HepG2 (cell line): Measurements from ENCODE around the gene ATP1A1. TPM values are rescaled to one million over a fixed set of nuclear protein-coding genes. Genes with fewer than 3 reads are reported as not detected.

Source experiments
- AGO2 ChIP-seq: fragments of 200-400 bp; formaldehyde crosslinking; optimal IDR thresholded peaks from 2 replicates; pipeline ENCODE3; 2017; ENCODE audit warnings: mild to moderate bottlenecking, low read depth, low read length, moderate library complexity
- HES4 ChIP-seq: sonication (generic); formaldehyde crosslinking; IDR thresholded peaks from 2 replicates; pipeline ENCODE4 v1.9.0; 2021; ENCODE audit warnings: mild to moderate bottlenecking, missing genetic modification reagents, borderline replicate concordance
- HOXA9 ChIP-seq: sonication (generic); formaldehyde crosslinking; IDR thresholded peaks from 2 replicates; pipeline ENCODE4 v1.8.1; 2022; ENCODE audit warnings: missing genetic modification reagents, mild to moderate bottlenecking, moderate library complexity, borderline replicate concordance
- HOXD1 ChIP-seq: sonication (generic); formaldehyde crosslinking; IDR thresholded peaks from 2 replicates; pipeline ENCODE4 v1.5.0; 2020; ENCODE audit warnings: missing genetic modification reagents
- MAZ ChIP-seq, 2 experiments: sonication (generic) in 1 of 2; formaldehyde crosslinking in 1 of 2; IDR thresholded peaks; 2 replicates each; pipeline versions ENCODE4 v1.5.0 to v1.6.1; 2012 to 2020; ENCODE audit warnings: low read depth in 2 of 2, mild to moderate bottlenecking in 2 of 2, borderline replicate concordance in 1 of 2, improper control_type of control experiment in 1 of 2, low read length in 1 of 2, missing genetic modification reagents in 1 of 2, moderate library complexity in 1 of 2
- MEF2D ChIP-seq: sonication (generic); formaldehyde crosslinking; IDR thresholded peaks from 2 replicates; pipeline ENCODE4 v1.5.1; 2020; ENCODE audit warnings: mild to moderate bottlenecking, missing genetic modification reagents
- NCOR1 ChIP-seq: fragments of 200-600 bp; sonication (generic); IDR thresholded peaks from 2 replicates; pipeline ENCODE4 v1.7.0; 2017; ENCODE audit warnings: antibody characterized with exemption, low read length, borderline replicate concordance
- SNAI1 ChIP-seq: sonication (generic); formaldehyde crosslinking; IDR thresholded peaks from 2 replicates; pipeline ENCODE4 v1.5.0; 2020; ENCODE audit warnings: mild to moderate bottlenecking, missing genetic modification reagents, borderline replicate concordance
- THAP7 ChIP-seq: sonication (generic); formaldehyde crosslinking; IDR thresholded peaks from 2 replicates; pipeline ENCODE4 v1.8.1; 2023; ENCODE audit warnings: mild to moderate bottlenecking, missing genetic modification reagents
- ZBTB14 ChIP-seq: sonication (generic); formaldehyde crosslinking; IDR thresholded peaks from 2 replicates; pipeline ENCODE4 v1.4.0; 2020; ENCODE audit warnings: missing genetic modification reagents
- ZBTB37 ChIP-seq: sonication (generic); formaldehyde crosslinking; IDR thresholded peaks from 2 replicates; pipeline ENCODE4 v1.4.0; 2020; ENCODE audit warnings: mild to moderate bottlenecking, missing genetic modification reagents
- ZHX2 ChIP-seq, 2 experiments: sonication (generic) in 1 of 2; formaldehyde crosslinking in 1 of 2; IDR thresholded peaks; 2 replicates each; pipeline versions ENCODE4 v1.6.1 to v1.9.0; 2014 to 2022; ENCODE audit warnings: antibody characterized with exemption in 1 of 2, borderline replicate concordance in 1 of 2, inconsistent platforms in 1 of 2, low read depth in 1 of 2, missing genetic modification reagents in 1 of 2
- ZNF30 ChIP-seq: sonication (generic); formaldehyde crosslinking; IDR thresholded peaks from 2 replicates; pipeline ENCODE4 v1.5.0; 2020; ENCODE audit warnings: mild to moderate bottlenecking, missing genetic modification reagents
- ZNF660 ChIP-seq: sonication (generic); formaldehyde crosslinking; IDR thresholded peaks from 2 replicates; pipeline ENCODE4 v1.5.1; 2020; ENCODE audit warnings: mild to moderate bottlenecking, low read depth, missing genetic modification reagents, borderline replicate concordance
- ZNF816 ChIP-seq: sonication (generic); formaldehyde crosslinking; IDR thresholded peaks from 2 replicates; pipeline ENCODE4 v1.8.0; 2022; ENCODE audit warnings: missing genetic modification reagents, mild to moderate bottlenecking, borderline replicate concordance
- ZNF83 ChIP-seq: sonication (generic); formaldehyde crosslinking; IDR thresholded peaks from 2 replicates; pipeline ENCODE4 v1.4.0; 2020; ENCODE audit warnings: missing genetic modification reagents, mild to moderate bottlenecking, borderline replicate concordance
- polyA plus RNA-seq, 8 experiments: library from polyadenylated mRNA; depleted of rRNA in 3 of 8; stranded (reverse) in 7 of 8; unstranded in 1 of 8; fragments of >200 nt; fragmentation: Illumina TruSeq in 4 of 8; extraction: Trizol in 4 of 8; gene quantifications; 2 replicates each; pipeline versions ENCODE4 v1.2.1 to v1.2.3, GENCODE V29; 2011 to 2016; ENCODE audit warnings: low read depth in 4 of 8, missing spikeins in 1 of 8, mixed read lengths in 1 of 8; ENCODE audit not compliant: insufficient read depth in 1 of 8
- total RNA-seq, 5 experiments: library from RNA; depleted of rRNA; stranded (reverse); fragments of >200 nt; fragmentation: Illumina TruSeq; extraction: Trizol; gene quantifications; 2 replicates each; pipeline ENCODE4 v1.2.3, GENCODE V29; 2016; ENCODE audit warnings: low read depth in 1 of 5

Gene ATP1A1
- total and polyA plus RNA-seq, 2 of the 13 experiments (the other 11 are each of a cell fraction or from before 2014, with no cell fraction given): 280 to 705 TPM

GRCh38 chr1:116418091-116418830, 45.2 kb downstream of the ATP1A1 start (continued):
- TF ChIP-seq ZBTB14 (peak; percentile 82), ZNF30 (CRISPR knock-in tag) (no peak), HOXA9 (CRISPR knock-in tag) (no peak), MAZ (IDR thresholded peaks at IDR 0.05; ENCODE audit: borderline replicate concordance, low read depth, low read length) (peak; percentile 32; the same call in 1 of the 2 replicates), MAZ (CRISPR knock-in tag; IDR thresholded peaks at IDR 0.05; ENCODE audit: low read depth) (peak; percentile 75; the same call in 1 of the 2 replicates), ZNF816 (0 out of 2 replicates have a peak, but pooled peaks have one; percentile 44), ZNF660 (CRISPR knock-in tag) (no peak), HOXD1 (CRISPR knock-in tag) (no peak), HES4 (CRISPR knock-in tag) (peak; percentile 37; the same call in 1 of the 2 replicates), NCOR1 (no peak), AGO2 (no peak), ZNF83 (no peak), SNAI1 (CRISPR knock-in tag) (peak; percentile 39; the same call in 1 of the 2 replicates), ZHX2 (IDR thresholded peaks at IDR 0.05; ENCODE audit: low read depth) (peak; percentile 79), ZHX2 (CRISPR knock-in tag; IDR thresholded peaks at IDR 0.05; ENCODE audit: borderline replicate concordance) (no peak), MEF2D (peak; percentile 43; the same call in 1 of the 2 replicates), THAP7 (CRISPR knock-in tag) (no peak; the same call in 1 of the 2 replicates), ZBTB37 (CRISPR knock-in tag) (peak; percentile 50; the same call in 1 of the 2 replicates)
